HCT116 (cell line): ENCODE data around the gene COPE. TPM values are rescaled to one million over a fixed set of nuclear protein-coding genes. Genes with fewer than 3 reads are reported as not detected.

Source experiments
- ATAC-seq: fragments of 200-7000 bp; cut with Tn5 transposase; 2 replicates; pipeline ENCODE4 v1.9.1; 2020; ENCODE audit warnings: mild to moderate bottlenecking, moderate library complexity
- BruUV-seq: library from RNA; stranded (reverse); fragments of 400-500 nt; replicated peaks from 2 replicates; lab custom pipeline; 2021; lab: Mats Ljungman, UMichigan
- CTCF ChIA-PET: fragments of 300-600 bp; sonication (Branson Sonifier 250); formaldehyde crosslinking; loops from one replicate; lab custom pipeline; 2021; ENCODE audit warnings: antibody characterized with exemption; lab: Charles Lee
- POLR2A ChIA-PET: fragments of 300-600, 350-600 bp; sonication (Branson Sonifier 250); formaldehyde crosslinking; loops from one replicate; lab custom pipeline; 2021; ENCODE audit warnings: antibody characterized with exemption; lab: Charles Lee
- RAD21 ChIA-PET, 2 experiments: fragments of 300-600 bp; sonication (Branson Sonifier 250); formaldehyde crosslinking; loops; one replicate each; lab custom pipeline; 2023; ENCODE audit warnings: low total read pairs in 2 of 2; ENCODE audit not compliant: uncharacterized antibody in 2 of 2, unreplicated experiment in 2 of 2, low non-redundant PET in 1 of 2; lab: Charles Lee
- DNase-seq: peaks from one replicate; pipeline ENCODE4 v3.0.0-alpha.2; 2010; ENCODE audit warnings: low read depth, low spot score
- H2AFZ ChIP-seq: fragments of 200-600 bp; shearing (Covaris generic), sonication (generic); 2 replicates; pipeline ENCODE4 v1.6.1; 2017; ENCODE audit warnings: low read depth, mixed run types, mixed read lengths, antibody characterized with exemption, low read length; ENCODE audit not compliant: poor library complexity, severe bottlenecking
- H3K27ac ChIP-seq: 2 replicates; pipeline ENCODE4 v1.5.1; 2012; ENCODE audit warnings: low read depth, low read length
- H3K27me3 ChIP-seq: fragments of 200-600 bp; sonication (generic); 2 replicates; pipeline ENCODE4 v1.6.1; 2016; ENCODE audit warnings: mixed run types, low read length, mixed read lengths; ENCODE audit not compliant: insufficient read depth
- H3K36me3 ChIP-seq, 2 experiments: fragments of 200-500 bp in 1 of 2; fragments of 200-600 bp in 1 of 2; sonication (Bioruptor generic) in 1 of 2; sonication (generic) in 1 of 2; 2 replicates each; pipeline versions ENCODE4 v1.5.1 to v1.6.1; 2014 to 2016; ENCODE audit warnings: low read length in 2 of 2, inconsistent platforms in 1 of 2, mixed read lengths in 1 of 2, mixed run types in 1 of 2; ENCODE audit not compliant: insufficient read depth in 2 of 2, control insufficient read depth in 1 of 2
- H3K4me1 ChIP-seq, 2 experiments: fragments of 200-600 bp in 1 of 2; sonication (generic) in 1 of 2; 2 replicates each; pipeline versions ENCODE4 v1.5.1 to v1.6.1; 2012 to 2017; ENCODE audit warnings: low read length in 2 of 2, inconsistent platforms in 1 of 2, mild to moderate bottlenecking in 1 of 2, mixed read lengths in 1 of 2, mixed run types in 1 of 2, moderate library complexity in 1 of 2; ENCODE audit not compliant: insufficient read depth in 2 of 2, control insufficient read depth in 1 of 2
- H3K4me2 ChIP-seq: fragments of 200-600 bp; sonication (generic); 2 replicates; pipeline ENCODE4 v1.6.1; 2017; ENCODE audit warnings: mixed run types, low read length, mixed read lengths
- H3K4me3 ChIP-seq, 2 experiments: fragments of 200-600 bp in 1 of 2; sonication (generic) in 1 of 2; replicated peaks in 1 of 2; 2 replicates each; pipeline ENCODE4 v1.5.1; 2011 to 2016; ENCODE audit warnings: low read length in 2 of 2, control low read depth in 1 of 2, low read depth in 1 of 2, mild to moderate bottlenecking in 1 of 2, mixed read lengths in 1 of 2, mixed run types in 1 of 2
- H3K79me2 ChIP-seq: fragments of 200-600 bp; sonication (generic); 2 replicates; pipeline ENCODE4 v1.6.1; 2017; ENCODE audit warnings: mild to moderate bottlenecking, mixed run types, low read length, moderate library complexity, mixed read lengths; ENCODE audit not compliant: insufficient read depth
- H3K9ac ChIP-seq: fragments of 200-600 bp; sonication (generic); 2 replicates; pipeline ENCODE4 v1.6.1; 2016; ENCODE audit warnings: low read length, mixed read lengths
- H3K9me2 ChIP-seq: fragments of 200-600 bp; sonication (generic), shearing (Covaris generic); 2 replicates; pipeline ENCODE4 v1.6.1; 2017; ENCODE audit warnings: mixed run types, mild to moderate bottlenecking, moderate library complexity; ENCODE audit not compliant: insufficient read depth
- H3K9me3 ChIP-seq, 2 experiments: fragments of 200-500 bp in 1 of 2; fragments of 200-600 bp in 1 of 2; sonication (Bioruptor generic) in 1 of 2; sonication (generic) in 1 of 2; 2 replicates each; pipeline ENCODE4 v1.6.1; 2014 to 2017; ENCODE audit warnings: low read length in 2 of 2, mixed read lengths in 2 of 2, inconsistent platforms in 1 of 2, low read depth in 1 of 2, mild to moderate bottlenecking in 1 of 2, mixed run types in 1 of 2, moderate library complexity in 1 of 2; ENCODE audit not compliant: control insufficient read depth in 1 of 2, insufficient read depth in 1 of 2
- H4K20me1 ChIP-seq: fragments of 200-600 bp; sonication (generic), shearing (Covaris generic); 2 replicates; pipeline ENCODE4 v1.6.1; 2017; ENCODE audit warnings: mixed run types, mild to moderate bottlenecking, moderate library complexity; ENCODE audit not compliant: insufficient read depth
- ATF3 ChIP-seq: IDR thresholded peaks from 2 replicates; pipeline ENCODE4 v1.6.1; 2012
- CBX3 ChIP-seq: IDR thresholded peaks from 2 replicates; pipeline ENCODE4 v1.6.1; 2012; ENCODE audit warnings: low read depth
- CEBPB ChIP-seq: IDR thresholded peaks from 2 replicates; pipeline ENCODE4 v1.6.1; 2012; ENCODE audit warnings: low read depth
- EGR1 ChIP-seq: IDR thresholded peaks from 2 replicates; pipeline ENCODE4 v1.6.1; 2012; ENCODE audit warnings: low read depth
- EZH2phosphoT487 ChIP-seq: fragments of 200-600 bp; IDR thresholded peaks from 2 replicates; pipeline ENCODE4 v1.6.1; 2018; ENCODE audit warnings: antibody characterized with exemption, borderline replicate concordance
- JUND ChIP-seq: IDR thresholded peaks from 2 replicates; pipeline ENCODE4 v1.6.1; 2012
- MAX ChIP-seq: IDR thresholded peaks from 2 replicates; pipeline ENCODE4 v1.6.1; 2012
- POLR2A ChIP-seq: IDR thresholded peaks from 2 replicates; pipeline ENCODE4 v1.7.0; 2011; ENCODE audit warnings: borderline replicate concordance; ENCODE audit not compliant: insufficient read depth, insufficient read length; ENCODE audit errors: extremely low read depth
- POLR2AphosphoS5 ChIP-seq: IDR thresholded peaks from 2 replicates; pipeline ENCODE4 v1.6.1; 2011; ENCODE audit warnings: mild to moderate bottlenecking, low read depth, low read length, moderate library complexity
- RAD21 ChIP-seq: IDR thresholded peaks from 2 replicates; pipeline ENCODE4 v1.6.1; 2012; ENCODE audit warnings: low read depth, mild to moderate bottlenecking
- TCF7L2 ChIP-seq: IDR thresholded peaks from 2 replicates; pipeline ENCODE4 v1.7.0; 2011; ENCODE audit warnings: borderline replicate concordance, inconsistent platforms; ENCODE audit not compliant: insufficient read depth, insufficient read length; ENCODE audit errors: extremely low read depth
- ZNF274 ChIP-seq: fragments of 200-500 bp; sonication (Bioruptor generic); IDR thresholded peaks from 2 replicates; pipeline ENCODE4 v1.6.1; 2014; ENCODE audit warnings: mild to moderate bottlenecking, low read depth, low read length, inconsistent platforms
- intact Hi-C: fragments of 100-400 bp; cut with micrococcal nuclease; formaldehyde crosslinking; loops from 2 replicates; pipeline ENCODE4 v1.10.0; 2022
- total RNA-seq: library from RNA; stranded (reverse); gene quantifications from one replicate; pipeline ENCODE4 v1.2.1, GENCODE V29; 2021; ENCODE audit not compliant: unreplicated experiment

COPE gene
- total RNA-seq, 1 experiment from 2014 or later: 263 TPM

- Histone ChIP-seq H3K4me1 (peaks cover 0 to 4% of the 10 kb centered on the region in 2 experiments; a peak in 2 of 4 replicates), H3K27me3 (no peaks in the 10 kb centered on the region), H3K4me2 (no peak overlapping the region), H3K36me3 (peaks cover 0 to 9% of the 10 kb centered on the region in 2 experiments; a peak in 3 of 4 replicates), H2AFZ (no peak overlapping the region), H3K9me2 (no peaks in the 10 kb centered on the region), H3K4me3 (no peak overlapping the region), H4K20me1 (no peaks in the 10 kb centered on the region), H3K27ac (no peak overlapping the region), H3K9me3 (no peaks in the 10 kb centered on the region), H3K9ac (no peak overlapping the region), H3K79me2 (no peaks in the 10 kb centered on the region)
- DNase-seq (no peak), ATAC-seq (no peak)
- ChIA-PET RAD21 (no interaction called here), POLR2A (no interaction called here), CTCF (no interaction called here)
- TF ChIP-seq CBX3: no peak
- TF ChIP-seq POLR2A: no peak
- no peak for TF ChIP-seq POLR2AphosphoS5
- TF ChIP-seq ZNF274: no peak
- TF ChIP-seq EZH2phosphoT487: no peak
- no peak for TF ChIP-seq CEBPB
- no peak for TF ChIP-seq ATF3
- no peak for TF ChIP-seq RAD21
- TF ChIP-seq EGR1: no peak
- TF ChIP-seq MAX: no peak
- no peak for TF ChIP-seq JUND
- no peak for TF ChIP-seq TCF7L2
- BruUV-seq: no TSS peak
- intact Hi-C loops: no loop called here
Observed at GRCh38 chr19:18898607-18899408, 20.4 kb downstream of the COPE start.
